NCI-H1092 treated with DMSO at 0.1 percent for 48 hours (cell line): Measurements from ENCODE around the gene P2RY2.

Source experiments
- DNase-seq: peaks from one replicate; lab custom pipeline; 2025; lab: John Stamatoyannopoulos, UW

The P2RY2 gene

DNA sequence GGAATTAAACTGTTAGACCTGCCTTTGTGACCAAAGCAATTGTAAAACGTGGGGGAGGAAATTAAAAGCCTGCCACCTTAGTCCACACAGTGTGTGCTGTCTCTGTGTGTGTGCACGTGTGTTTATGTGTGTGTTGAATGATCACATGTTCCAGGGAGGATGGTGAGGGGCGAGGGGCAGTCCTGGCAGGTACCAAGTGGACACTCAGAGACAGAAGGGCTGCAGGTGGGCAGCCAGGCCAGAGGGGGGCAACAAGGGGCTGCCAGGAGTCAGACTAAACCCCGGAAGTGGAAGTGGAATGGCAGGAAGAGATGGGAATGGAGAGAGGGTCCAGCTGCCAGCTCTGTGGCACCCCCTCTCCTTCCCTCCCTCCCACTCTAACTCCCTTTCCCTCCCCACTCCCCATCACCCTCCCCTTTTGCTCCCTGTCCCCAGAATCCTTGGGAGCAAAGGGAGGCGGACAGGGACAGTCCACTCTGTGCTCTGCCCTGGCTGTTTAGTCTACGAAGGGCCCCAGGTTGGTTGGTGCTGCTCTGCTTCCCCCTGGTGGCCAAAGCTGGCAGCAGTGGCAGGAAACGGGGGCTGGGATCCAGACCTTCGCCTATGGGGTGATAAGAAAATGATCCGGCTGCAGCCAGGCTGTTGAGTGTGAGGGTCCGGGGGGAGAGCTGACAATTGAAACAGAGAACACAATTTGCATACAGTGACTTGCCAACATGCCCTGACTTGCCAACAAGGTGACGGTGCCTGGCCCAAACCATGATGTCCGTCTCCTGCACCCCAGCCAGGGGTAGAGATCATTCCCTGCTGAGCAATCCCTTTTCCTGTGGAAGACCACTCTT, 24.4 kb downstream of the P2RY2 start:
- peak; percentile 92 for DNase-seq

- DNase-seq: no peak
Measured at GRCh38 chr11:73243093-73243485, 25.0 kb downstream of the P2RY2 start.

DNA sequence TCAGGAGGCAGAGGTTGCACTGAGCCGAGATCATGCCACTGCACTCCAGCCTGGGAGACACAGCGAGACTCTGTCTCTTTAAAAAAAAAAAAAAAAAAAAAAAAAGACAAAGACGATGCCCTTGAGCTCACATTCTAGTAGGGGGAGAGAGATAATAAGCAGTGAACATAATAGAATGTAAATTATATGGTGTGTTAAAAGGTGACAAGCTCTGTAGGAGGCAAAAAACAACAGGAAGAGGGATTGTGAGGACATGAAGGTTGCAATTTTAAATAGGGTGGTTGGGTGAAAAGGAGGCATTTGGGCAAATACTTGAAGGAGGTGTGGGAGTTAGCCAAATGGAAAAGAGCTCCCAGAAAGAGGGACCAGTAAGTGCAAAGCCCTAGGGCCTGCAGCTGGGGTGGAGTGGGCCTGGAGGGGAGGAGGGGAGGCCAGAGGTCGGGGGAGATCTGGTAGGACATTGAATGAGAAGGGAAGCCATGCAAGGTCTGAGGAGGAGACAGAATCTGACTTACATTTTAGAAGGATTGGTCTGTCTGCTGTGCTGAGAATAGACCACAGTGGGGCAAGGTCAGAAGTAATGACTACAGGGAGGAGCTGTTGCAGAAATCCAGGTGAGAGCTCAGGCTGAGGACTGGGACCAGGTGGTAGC, 26.6 kb downstream of the P2RY2 start:
- no peak for DNase-seq

GRCh38 chr11:73245461-73245860, 27.4 kb downstream of the P2RY2 start:
- DNase-seq: no peak

GRCh38 chr11:73246303-73246702, 28.2 kb downstream of the P2RY2 start:
- no peak for DNase-seq

DNA sequence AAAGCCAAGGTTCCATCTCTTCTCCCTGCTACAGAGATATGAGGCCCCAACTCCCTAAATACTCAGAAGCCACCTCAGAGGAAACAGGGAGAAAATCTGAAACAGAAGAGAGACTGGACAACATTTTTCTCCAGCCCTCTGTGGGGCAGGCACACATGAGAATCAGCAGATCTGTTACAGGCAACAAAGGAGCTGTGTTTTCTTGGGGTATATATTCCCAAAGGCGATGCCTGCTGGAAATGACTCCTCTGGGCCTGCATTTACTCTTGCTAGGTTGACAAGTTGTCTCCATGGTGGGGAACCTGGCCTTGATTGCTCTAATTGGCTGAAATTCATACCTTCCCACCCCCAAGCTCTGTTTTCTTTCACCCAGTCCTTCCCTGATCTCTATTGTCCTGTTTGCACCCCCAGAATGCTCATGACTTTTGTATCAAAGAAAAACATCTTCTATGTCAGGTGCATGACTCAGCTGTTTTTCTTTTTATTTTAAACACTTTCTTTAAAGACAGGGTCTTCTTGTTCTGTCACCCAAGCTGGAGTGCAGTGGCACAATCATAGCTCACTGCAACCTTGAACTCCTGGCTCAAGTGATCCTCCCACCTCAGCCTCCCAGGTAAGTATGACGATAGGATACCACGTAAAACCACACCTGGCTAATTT, 30.6 kb downstream of the P2RY2 start:
- no peak for DNase-seq

- DNase-seq: no peak
Measured at GRCh38 chr11:73249304-73249703, 31.2 kb downstream of the P2RY2 start.

- DNase-seq: no peak
Measured at GRCh38 chr11:73249853-73250783, 32.0 kb downstream of the P2RY2 start.

GRCh38 chr11:73252577-73253191, 34.6 kb downstream of the P2RY2 start:
- peak; percentile 35 for DNase-seq

DNA sequence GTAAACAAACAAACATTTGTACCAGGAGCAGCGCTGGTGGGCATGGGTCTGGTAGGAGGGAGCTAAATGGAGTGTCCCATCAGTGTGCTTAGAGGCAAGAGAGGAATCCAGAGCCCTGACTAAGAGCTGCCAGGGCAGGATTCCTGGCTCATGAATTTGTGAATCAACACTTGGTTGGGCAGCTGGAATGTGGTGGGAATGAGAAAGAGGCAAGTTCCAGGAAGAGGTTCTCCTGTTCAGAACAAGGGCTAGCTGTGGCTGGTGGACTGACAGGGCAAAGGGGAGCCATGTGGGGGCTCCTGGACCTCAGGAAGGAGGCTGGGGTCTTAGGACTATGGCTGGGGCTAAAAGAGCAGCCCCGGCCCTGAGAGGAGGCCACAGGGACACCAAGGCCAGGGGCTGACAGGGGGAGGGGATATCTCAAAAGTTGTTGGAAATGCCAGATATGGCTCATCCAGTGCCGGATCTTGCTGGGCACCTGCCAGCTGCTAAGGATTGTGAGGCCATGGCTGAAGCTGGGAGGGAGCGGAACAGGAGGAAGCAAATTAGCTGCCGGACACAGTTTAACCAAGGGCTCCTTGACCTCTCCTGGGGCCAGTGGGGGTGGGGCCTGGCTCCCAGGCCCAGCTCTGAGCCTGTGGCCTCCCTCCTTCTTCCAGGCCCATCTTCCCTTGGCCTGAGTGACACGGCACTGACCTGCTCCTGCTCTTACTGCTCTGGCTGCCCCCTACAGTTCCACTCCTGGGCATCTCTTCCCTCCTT, 39.4 kb downstream of the P2RY2 start:
- DNase-seq: no peak

GRCh38 chr11:73258104-73259035, 40.3 kb downstream of the P2RY2 start:
- no peak for DNase-seq

DNA sequence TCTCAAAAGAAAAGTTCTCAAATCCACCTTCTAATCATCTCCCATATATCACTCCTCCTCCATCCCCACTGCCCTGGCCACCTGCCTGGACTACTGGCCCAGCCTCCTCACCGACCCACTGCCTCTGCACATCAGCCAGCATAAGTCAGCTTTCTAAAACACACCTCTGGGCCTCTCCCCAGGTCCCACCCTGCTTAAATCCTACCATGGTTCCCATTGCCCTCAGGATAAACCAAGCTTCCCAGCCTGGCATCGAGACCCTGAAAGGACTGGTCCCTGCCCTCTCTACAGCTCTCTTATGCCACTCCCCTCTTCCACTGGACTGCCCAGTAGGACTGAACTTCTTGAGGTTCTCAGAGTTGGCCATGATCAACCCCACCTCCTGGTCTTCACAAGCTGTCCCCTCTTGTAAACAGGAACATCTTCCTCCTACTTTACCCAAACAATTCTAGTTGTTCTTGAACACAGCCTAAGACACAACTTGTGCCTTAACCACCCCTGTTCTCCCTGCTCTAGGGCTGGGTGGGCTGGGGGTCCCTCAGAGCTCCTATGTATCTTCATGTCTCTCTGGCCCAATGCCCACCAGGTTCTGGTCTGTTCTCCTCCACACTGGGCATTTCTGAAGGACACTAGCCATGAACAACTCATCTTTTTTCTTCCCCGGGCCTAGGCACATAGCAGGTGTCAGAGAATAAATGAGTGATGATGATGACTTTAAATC, 41.5 kb downstream of the P2RY2 start:
- no peak for DNase-seq

DNA sequence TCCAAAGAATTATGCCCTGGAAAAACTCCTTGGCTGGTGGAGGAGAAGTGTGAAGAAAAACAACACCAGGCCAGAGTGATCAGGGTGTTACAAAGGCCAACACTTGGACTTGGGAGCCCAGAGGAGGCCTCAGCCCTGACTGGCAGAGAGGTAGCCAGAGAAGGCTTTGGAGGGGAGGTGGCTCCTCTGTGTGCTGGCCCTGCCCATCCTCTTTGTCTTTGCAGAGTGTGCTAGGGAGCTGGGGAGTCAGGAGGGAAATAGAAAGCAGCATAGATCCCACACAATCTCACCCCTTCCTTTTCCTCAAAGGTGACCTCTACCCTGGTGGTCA, 42.0 kb downstream of the P2RY2 start:
- DNase-seq: no peak

GRCh38 chr11:73262851-73263495, 44.9 kb downstream of the P2RY2 start:
- DNase-seq: no peak

DNA sequence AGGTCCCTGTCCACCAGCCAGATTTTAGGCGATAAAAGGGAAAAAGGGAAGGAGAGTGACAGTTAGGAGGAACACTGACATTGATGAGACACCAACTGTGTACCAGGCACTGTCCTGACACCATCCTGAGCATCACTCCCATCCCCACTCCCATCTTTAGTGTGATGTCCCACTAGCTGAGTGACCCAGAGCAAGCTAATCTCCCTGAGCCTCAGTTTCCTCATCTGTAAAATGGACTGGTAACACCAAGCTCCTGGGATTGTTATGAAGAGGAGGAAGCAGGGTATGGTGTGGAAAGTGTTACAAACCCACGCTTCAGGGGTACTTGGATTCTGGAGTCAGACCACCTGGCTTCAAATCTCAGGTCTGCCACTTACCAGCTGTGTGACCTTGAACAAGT, 45.6 kb downstream of the P2RY2 start:
- DNase-seq: no peak

DNA sequence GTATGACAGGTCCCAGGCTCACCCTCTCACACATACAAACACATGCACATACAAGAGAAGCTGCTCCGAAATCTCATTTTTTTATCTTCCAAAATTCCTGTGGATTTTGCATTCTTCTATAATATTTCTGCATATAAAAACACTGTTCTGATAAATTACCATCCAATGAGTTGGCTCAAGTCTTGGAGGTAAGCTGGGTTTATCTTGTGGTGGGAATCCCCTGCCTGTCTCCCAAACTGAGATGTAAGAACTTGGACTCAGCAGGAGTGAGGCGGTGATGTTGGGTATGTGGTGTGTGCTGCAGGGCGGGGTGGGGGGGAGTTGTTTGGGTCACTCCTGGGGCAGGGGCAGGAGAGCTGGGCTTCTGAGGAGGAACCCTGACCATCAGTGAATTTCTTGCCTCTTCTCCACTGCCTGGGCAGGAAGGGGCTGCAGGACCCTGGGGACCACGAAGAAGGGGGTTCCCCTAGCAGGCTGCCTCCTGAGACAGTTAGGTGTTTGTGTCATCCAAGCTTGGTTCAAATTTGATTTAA, 47.3 kb downstream of the P2RY2 start:
- no peak for DNase-seq

- no peak for DNase-seq
Measured at GRCh38 chr11:73265853-73266645, 48.0 kb downstream of the P2RY2 start.

- DNase-seq: no peak
Measured at GRCh38 chr11:73266646-73267020, 48.6 kb downstream of the P2RY2 start.
